HG02973 (cell line): ENCODE measurements around the gene ENDOU.

ENCODE experiments used
- ATAC-seq: cut with Tn5 transposase; IDR thresholded peaks from one replicate; pipeline ENCODE4 v1.9.1; 2021; ENCODE audit warnings: moderate library complexity; ENCODE audit not compliant: unreplicated experiment

The ENDOU gene

DNA sequence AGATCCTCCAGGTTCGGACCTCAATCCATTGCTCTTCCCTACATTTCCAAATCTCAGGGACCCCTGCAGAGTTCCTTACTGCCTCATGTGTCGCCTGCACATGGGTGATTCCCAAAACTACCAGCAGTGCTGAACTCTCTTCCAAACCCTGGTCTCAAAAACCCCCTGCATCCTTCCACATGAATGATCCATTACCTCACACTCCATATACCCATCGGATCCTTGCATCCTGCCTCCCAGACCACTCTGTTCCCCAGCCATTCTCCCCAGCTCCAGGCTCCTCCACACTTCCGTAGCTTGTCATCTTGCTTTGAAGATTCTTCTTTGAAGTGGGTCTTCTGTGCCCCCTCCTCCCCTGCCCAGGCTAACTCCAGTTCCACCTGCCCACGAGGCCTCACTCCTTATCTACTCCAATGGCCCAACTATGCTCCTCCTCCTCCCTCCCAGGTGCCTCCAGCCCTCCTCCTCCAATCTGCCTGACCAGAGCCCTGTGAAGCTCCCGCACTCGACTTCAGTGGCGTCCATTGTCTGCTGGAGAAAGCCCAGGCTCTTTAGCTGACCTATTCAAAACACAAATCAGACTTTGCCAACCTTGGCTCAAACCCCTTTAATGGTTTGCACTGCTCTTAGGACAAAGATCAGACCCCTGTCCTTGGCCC lies 19.6 kb upstream of the ENDOU start:
- ATAC-seq = no peak

DNA sequence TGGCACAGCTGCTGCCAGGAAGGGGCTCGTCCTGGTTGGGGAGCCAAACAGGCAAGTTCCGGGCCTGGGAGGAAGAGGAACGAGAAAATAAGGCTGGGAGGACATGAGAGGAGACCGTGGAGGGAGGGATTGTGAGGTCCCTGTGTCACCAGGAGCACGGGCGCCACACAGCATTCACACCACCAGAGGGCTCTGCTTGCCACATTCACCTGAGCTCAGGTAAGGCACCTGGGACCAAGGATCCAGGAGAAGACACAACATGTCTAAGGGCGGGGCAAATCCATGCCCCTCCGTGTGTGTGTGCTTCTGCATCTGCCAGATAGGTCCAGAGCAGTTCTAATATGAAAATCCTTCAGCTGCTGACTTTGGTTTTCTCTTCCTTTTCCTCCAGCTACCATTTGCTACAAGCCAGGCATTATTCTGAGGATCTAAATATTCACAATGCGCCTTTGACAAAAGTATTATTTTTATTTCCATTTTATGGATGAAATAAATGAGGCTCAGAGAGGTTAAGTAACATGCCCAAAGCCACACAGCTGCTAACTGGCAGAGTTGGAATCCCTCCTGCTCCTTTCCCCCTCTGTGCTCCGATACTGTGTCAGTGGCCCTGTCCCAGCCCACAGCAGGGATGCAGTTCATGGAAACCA lies 18.8 kb upstream of the ENDOU start:
- no peak for ATAC-seq

DNA sequence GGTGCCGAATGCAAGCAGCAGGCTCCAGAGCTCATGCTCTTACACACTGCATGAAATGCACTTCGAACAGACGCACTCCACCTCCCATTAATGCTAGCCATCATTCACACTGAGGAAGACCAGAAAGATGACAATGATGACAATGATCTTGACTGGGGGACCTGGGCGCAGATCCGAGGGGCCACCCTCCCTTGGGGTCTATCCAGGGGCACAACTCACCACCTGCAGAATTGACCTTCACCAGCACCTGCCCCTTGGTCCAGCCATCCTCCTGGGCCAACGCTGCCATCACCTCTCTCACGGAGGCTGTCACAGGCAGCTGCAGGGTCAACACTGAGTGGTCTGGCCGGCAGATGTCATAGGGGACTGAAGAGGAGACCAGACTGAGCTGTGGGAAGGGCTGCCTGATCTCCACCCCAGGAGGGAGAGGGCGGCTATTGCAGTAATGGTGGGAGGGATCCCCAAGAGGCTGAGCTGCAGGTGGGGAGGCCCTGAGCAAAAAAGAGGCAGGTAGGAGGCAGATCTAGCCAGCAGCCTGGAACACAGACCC lies 18.1 kb upstream of the ENDOU start:
- no peak for ATAC-seq

DNA sequence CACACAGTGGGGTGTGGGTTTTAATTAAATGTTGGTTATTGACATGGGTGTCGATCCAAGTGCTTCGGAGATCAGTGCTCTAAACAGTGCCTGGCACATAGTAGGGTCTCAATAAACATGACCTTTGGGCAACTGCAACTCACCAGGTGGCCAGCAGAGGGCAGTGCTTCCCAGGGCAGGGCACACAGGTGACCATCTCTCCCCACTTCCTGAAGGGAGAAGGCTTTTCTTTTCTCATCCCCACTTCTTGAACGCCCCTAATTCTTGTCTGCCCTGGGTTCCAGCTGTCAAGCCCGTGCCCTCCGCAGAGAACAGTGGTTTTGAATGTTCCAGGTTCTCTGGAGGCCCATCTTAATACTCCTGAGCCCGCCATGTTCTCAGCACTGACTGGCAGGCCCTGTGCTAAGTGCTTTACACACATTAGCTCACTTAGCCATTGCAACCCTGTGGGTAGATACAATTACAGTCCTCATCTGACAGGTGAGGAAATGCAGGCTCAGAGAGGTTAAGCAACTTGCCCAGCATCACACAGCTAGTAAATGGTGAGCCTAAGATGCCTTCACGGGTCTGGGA lies 17.0 kb upstream of the ENDOU start:
- no peak for ATAC-seq

DNA sequence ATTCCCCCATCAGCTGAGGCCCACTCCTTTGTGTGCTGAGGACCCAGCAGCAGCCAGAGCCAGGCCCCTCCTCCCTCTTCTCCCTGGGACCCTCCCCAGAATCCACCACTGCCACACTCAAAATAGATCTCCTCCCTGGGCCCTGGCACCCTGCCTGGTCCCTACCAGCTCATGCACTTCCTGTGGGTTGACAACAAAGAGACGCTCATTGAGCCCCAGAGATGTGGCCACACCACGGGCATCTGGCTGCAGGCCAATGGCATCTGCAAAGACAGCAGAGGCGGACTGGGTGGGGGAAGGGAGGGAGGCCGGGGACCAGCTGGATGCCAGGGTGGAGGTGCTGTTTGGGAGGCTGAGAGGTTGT lies 16.0 kb upstream of the ENDOU start:
- no peak for ATAC-seq

DNA sequence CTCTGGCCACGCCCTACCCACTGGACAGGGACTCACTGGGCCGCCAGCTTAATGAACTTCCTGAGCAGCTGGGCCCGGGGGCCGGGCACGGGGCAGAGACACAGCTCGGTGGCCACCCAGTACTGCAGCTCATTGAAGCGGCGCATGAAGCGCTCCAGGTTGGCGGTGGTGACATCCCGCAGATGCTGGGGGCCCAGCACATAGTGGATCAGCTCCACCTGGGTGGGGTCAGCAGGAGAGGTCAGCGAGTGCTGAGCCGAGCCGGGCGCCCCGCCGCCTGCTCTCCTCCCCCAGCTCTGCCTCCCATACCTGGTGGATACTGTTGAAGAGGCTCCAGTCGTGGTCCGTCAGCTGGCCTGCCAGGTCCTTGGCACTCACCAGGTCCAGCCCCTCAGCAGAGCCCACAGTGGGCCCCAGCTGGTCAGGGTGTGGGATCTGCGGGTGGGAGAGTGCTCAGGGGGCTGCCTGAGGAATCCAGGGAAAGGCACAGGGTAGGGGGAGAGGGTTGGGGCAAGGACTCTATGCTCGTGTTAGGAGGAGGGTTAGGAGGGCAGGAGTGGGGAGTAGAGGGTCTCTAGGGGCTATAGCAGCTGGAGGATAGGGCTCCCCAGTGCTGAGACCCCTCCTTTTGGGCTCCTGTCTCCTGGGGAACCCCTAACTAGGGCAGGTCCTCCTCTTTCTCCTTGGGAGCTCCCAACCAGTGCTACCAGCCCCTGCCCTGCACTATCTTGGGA lies 15.5 kb upstream of the ENDOU start:
- peak; percentile 46 for ATAC-seq

DNA sequence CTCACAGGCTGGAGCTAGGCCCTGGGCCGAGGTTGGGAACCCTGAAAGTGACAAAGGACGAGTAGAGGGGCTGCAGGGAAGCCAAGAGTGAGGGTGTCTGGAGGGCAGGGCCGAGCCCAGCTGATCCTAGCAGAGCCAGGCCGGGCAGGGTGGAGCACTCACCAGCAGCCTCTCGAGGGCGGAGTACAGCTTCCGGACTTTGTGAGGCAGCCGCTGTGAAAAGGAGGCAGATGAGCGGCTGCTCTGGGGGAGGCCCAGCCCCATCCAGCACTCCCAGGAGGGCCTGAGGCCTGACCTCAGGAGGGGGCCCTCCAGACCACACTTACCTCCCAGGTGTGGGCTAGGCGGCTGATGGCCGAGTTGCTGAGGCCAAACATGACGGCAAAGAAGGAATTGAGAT lies 14.7 kb upstream of the ENDOU start:
- peak; percentile 53 for ATAC-seq

DNA sequence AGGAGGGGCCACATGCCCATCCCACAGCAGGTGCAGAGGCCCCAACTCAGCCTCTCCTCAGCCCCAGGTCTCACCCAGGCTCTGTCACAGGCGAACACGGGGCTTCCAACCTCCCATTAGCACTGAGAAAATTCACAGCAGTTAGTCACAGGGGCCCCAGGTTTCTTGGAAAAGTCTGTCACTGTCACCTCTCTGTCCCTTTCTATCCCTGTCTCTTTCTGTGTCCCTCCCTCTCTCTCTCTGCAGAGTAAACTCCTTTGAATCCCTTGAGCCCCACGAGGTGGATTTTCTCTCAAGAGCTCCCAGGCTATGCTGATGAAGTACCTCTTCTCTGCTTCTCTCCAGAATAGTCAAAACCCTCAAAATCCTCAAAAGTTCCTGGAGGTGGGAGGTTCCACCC lies 14.0 kb upstream of the ENDOU start:
- ATAC-seq = no peak

DNA sequence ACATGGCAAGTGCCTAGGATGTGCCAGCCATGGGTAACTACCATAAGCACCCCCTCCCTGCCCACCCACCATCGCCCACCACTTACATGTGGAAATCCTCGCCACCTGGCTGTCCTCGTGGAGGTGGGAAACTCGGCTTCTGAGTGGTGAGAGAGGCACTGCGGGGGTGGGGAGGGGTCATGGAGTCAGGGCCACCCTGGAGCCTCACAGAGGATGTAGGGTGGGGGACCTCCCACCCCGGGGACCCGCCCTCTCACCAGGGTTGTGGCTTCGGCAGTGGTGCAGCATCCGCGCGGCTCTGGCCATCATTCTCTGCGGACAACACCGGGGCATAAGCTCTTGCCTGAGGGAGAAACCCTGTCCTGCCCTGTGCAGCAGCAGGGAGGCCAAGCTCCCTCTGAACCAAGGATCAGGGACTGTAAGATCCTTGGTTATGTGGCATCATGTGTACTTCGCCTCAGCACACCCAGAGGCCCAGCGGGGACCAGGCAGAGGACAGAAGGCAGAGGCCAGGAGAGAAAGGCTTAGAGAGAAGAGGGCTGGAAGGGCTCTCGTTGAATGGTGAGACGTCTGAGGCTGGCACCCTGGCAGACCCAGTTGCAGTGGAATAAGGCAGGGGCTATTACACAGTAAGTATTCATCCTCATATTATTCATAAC lies 12.8 kb upstream of the ENDOU start:
- ATAC-seq = no peak

DNA sequence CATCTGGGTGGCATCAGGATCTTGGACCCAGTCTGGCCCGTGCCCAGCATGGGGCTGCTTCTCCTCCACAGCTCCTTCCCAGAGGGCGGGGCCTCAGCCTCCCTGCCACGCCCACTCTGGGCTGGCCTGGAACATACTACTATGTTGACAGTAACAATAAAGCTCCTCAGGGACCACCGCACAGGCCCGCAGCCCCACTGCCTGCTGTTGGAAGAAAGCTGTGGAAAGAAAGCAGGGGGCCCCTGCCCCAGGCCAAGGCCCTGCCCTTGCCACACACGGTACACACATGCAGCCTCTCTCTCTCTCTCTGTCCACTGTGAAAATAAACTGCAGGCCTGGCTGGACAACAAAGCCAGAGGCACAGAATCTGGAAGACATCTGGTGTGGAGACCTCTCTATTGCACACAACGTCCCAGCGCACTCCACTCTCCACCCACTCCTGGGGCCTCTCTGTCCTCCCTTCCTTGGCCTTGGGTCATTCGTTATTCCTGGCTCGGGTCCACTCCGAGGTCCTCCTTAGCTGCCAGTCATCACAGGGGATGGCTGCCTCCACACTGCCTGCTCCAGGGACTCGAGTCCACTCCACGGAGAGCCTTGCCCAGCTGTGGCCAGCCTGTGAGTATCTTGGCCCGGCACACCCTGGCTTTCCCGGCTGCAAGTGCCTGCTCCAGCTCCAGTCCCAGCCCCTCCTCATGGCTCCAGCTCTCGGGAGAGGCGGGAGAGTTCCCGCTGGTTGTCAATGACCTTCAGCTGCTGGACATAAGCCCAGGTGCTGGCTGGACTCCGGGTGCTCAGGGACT lies 11.8 kb upstream of the ENDOU start:
- ATAC-seq = no peak

DNA sequence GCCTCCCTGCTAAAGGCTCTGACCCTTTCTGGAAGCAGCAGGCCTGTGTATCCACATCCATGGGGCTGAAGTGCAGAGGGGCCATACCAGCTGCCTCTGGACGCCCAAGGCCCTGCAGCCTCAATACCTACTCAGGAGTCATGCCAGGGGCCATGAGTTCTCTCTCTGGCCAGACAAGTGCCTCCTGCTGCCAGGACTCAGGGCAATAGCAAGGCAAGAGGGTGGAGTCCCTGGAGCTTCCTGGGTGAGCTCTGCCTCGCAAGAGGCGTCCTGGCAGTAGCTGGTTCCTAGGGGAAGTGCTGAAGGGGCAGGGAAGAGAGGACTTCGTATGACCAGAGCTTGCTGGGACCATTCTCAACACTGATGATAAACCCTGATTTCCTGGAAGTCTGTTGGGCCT lies 10.9 kb upstream of the ENDOU start:
- ATAC-seq = no peak

DNA sequence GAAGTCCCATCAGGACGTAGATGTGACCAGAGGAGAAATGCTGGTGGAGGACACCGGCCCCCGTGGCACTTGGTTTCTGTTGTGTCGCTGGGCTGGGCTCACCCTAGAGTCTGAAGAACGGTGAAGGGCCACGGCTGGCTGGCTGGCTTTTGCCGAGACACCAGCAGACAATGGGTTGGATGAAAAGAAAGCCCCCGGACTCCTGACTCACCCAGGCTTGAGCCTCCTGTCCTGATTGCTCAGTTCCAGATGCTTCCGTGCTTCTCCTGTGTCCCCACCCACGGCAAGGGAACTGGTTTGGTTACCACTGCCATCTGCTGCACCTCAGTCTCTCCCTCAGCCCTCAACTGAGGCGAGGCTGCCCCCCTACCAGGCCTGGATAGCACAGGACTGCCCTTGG lies 10.4 kb upstream of the ENDOU start:
- ATAC-seq = no peak

DNA sequence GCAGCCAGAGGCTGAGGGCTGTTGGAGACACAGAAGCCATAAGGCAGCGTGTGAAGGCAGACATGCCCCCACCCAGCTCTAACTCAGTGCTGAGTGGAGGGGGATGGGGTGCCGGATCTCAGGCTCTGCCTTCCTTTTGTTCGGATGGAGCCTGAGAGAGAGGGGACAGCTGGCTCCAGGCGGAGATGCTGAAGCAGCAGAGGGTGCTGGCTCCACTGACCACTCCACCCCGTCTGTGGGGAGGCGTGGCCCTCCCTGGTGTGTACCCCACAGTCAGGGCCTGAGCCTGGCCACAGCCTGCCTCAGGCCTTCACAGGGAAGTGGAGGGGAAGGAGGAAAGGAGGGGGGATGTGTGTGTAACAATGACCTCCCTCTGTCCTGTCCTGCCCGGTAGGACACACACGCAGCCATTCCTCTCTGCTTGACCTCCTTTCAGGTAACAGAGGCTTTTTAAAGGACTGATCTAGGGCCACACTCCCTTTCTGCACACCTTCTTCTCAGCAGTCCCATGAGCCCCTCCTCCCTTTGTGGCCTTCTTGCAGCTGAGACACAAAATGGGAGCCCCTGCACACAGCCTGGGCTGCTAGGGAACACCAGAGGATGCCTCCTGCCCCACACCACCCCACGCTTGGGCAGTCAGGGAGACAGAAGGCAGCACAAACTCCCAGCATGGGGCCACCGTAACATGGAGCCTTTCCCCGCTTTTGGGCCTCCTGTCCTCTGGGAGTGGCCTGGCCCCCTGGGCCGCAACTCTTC lies 9.6 kb upstream of the ENDOU start:
- no peak for ATAC-seq

DNA sequence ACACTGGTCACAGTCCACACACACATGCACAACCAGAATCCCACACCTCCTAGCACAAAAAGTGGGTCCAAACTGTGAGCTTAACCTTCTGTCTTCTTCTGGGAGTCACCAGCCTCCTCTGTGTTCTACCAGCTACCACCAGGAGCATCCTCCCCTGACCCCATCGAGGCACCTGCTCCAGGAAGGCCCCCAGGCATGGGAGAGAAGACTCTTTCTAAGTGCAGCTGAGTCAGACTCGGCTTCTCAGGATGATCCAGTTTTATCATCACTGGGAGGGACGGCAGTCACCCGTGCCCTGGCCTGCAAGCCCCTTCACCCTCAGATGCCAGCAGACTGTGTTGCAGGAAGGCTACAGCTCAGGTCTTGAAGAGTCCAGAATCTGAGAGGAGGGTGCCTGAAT lies 7.9 kb upstream of the ENDOU start:
- ATAC-seq = no peak

DNA sequence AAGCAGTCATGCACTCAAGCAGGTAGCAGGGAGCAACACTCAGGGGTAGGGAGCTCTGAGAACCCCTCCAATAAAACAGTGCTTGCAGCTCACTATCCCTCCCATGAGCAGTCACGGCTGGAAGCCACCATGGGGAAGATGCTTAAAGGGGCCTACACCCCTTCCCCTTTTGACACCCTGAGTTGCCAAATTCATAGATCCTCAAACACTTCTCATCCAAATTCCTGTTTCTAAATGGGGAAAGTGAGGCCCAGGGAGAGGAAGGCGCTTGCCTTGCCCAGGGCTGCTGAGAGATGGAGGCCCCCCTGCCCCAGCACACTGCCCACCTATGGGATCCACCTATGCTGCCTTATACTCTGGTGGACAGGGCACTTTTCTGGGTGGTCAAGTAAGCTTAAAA lies 7.2 kb upstream of the ENDOU start:
- no peak for ATAC-seq

DNA sequence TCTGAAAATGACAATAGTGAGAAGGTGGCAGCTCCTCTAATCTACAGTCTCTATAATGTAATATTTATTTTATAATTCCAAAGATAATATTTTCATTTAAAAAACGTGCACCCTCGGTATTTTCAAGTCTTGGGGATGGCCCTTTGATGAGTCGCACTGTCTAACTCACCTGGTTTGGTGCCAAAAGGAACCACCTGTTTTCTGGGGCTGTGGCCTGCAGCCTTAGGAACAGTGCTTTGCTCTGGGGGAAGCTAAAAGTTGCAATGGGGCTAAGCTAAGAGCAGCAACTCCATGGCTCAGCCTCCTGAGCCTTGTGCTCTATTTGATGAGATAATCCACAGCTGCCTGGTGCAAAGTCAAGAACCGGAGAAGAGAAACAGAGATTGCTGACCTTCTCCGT lies 6.4 kb upstream of the ENDOU start:
- ATAC-seq = no peak

DNA sequence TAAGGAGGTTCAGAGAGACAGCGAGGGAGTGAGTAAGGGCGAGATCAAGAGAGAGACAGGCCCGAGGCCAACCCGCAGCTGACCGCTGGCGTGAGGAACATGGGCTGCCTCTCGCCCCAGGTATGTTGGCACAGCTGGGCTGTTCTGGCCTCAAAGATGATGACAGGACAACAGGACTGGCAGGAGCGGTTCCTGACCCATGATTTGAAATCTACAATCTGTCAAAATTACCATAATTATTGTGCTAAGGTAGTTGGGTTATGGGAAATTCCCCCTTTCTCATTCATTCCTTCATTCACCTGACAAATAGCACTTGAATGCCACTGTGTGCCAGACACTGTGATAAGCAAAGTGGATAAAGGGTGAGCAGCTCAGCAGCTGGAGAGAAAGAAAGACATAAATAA lies 5.1 kb upstream of the ENDOU start:
- ATAC-seq = no peak

DNA sequence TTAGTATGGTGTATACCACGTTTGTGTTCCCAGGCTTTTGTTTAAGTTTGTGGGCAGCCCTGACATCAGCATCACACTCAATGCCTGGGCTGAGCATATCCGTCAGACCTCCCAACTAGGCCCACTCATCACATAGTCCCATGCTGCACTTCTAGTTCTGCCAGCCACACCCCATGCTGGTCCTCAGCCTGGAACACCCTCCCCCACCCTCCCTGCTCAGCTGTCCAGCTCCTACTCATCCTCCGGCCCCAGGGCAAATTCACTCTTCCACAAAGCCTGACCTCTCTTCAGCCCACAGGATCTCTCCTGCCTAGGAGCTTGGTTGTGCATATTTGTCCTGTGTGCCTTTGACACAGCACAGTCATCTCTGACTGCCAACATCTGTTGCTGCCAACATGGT lies 3.9 kb upstream of the ENDOU start:
- ATAC-seq = no peak

DNA sequence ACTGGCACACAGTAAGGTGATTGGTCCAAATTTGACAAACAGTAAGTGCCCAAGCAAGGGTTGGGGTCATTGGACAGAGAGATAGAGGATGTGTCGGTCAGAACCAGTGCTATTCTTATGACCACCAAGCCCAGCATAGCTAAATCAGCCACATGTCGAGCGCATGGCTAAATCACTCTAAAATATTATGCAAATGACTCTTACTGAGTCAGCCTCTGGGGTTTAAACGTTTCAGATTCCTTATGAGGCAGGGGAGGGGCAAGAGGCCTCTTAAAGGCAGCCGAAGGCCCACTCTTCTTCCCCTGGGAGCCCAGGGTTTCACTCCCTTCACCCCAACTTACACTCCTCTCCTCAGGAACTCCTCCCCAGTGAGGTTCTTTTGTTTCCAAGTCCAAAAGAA lies 603 bp upstream of the ENDOU start:
- ATAC-seq = peak; percentile 92
